ENCODE data around the gene CHAC2.
A peak's percentile ranks its signal among the peaks of the same experiment; 100 is the strongest.
"Not testable (repeated sequence)": the region's sequence is repeated elsewhere in the genome, so short reads cannot be mapped to it uniquely, and the experiment has no call there.

The CHAC2 gene

GRCh38 chr2:53767405-53768241, at the start of gene CHAC2:
Gene CHAC2, plus strand, starts transcription at chr2:53767804. Its CDS starts 83 bp downstream, at chr2:53767887.
- peak; percentile 96 for DNase-seq

- not testable (repeated sequence) for DNase-seq
Observed at GRCh38 chr2:53720944-53721343, 46.7 kb upstream of the CHAC2 start.

- DNase-seq, result no peak
Observed at GRCh38 chr2:53724536-53724935, 43.1 kb upstream of the CHAC2 start.

- DNase-seq, result no peak
Observed at GRCh38 chr2:53725662-53726061, 41.9 kb upstream of the CHAC2 start.

GRCh38 chr2:53727921-53728320, 39.7 kb upstream of the CHAC2 start:
- DNase-seq, result no peak

- DNase-seq, result no peak
Observed at GRCh38 chr2:53729143-53729762, 38.4 kb upstream of the CHAC2 start.

GRCh38 chr2:53737091-53737490, 30.5 kb upstream of the CHAC2 start:
- DNase-seq, result no peak

GRCh38 chr2:53739032-53739431, 28.6 kb upstream of the CHAC2 start:
- DNase-seq, result no peak

- DNase-seq, result no peak
Observed at GRCh38 chr2:53740170-53740569, 27.4 kb upstream of the CHAC2 start.

GRCh38 chr2:53744395-53745065, 23.1 kb upstream of the CHAC2 start:
- DNase-seq, result no peak

- no peak for DNase-seq
Observed at GRCh38 chr2:53750041-53750768, 17.4 kb upstream of the CHAC2 start.

GRCh38 chr2:53751728-53752127, 15.9 kb upstream of the CHAC2 start:
- DNase-seq, result no peak

GRCh38 chr2:53752385-53752784, 15.2 kb upstream of the CHAC2 start:
- no peak for DNase-seq

GRCh38 chr2:53753041-53753440, 14.6 kb upstream of the CHAC2 start:
- no peak for DNase-seq

- DNase-seq, result no peak
Observed at GRCh38 chr2:53755121-53755520, 12.5 kb upstream of the CHAC2 start.

- DNase-seq, result no peak
Observed at GRCh38 chr2:53756644-53757043, 11.0 kb upstream of the CHAC2 start.

GRCh38 chr2:53757206-53757605, 10.4 kb upstream of the CHAC2 start:
- DNase-seq, result not testable (repeated sequence)

- DNase-seq, result no peak
Observed at GRCh38 chr2:53765767-53766166, 1.8 kb upstream of the CHAC2 start.

- no peak for DNase-seq
Observed at GRCh38 chr2:53768242-53768542, 588 bp downstream of the CHAC2 start.

- no peak for DNase-seq
Observed at GRCh38 chr2:53769318-53769945, 1.8 kb downstream of the CHAC2 start.

- no peak for DNase-seq
Observed at GRCh38 chr2:53770264-53770663, 2.7 kb downstream of the CHAC2 start.

GRCh38 chr2:53777134-53777533, 9.5 kb downstream of the CHAC2 start:
- DNase-seq, result no peak

All from retina (tissue), 1 donor.